ENCODE measurements around the gene OR7C1. TPM values are rescaled to one million over a fixed set of nuclear protein-coding genes. Genes with fewer than 3 reads are reported as not detected.

Gene OR7C1
- total and polyA plus RNA-seq, 2 experiments from 2014 or later: 0.03 TPM; not detected in 1

DNA sequence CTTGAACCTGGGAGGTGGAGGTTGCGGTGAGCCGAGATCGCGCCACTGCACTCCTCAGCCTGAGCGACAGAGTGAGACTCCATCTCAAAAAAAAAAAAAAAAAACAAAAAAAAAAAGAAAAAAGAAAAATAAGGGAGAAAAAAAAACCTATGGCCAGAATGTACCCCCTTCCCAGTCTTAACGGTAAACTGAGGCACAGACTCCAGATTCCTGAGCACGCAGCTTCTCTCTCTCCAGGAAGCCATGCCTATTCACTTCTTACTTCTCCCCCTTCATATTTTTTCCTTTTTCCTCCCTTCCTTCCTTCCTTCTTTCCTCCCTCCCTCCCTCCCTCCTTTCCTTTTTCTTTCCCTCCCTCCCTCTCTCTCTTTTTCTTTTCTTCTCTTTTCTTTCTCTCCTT is 62.0 kb downstream of the OR7C1 start (continued):
- TF ChIP-seq, protein P1, sequence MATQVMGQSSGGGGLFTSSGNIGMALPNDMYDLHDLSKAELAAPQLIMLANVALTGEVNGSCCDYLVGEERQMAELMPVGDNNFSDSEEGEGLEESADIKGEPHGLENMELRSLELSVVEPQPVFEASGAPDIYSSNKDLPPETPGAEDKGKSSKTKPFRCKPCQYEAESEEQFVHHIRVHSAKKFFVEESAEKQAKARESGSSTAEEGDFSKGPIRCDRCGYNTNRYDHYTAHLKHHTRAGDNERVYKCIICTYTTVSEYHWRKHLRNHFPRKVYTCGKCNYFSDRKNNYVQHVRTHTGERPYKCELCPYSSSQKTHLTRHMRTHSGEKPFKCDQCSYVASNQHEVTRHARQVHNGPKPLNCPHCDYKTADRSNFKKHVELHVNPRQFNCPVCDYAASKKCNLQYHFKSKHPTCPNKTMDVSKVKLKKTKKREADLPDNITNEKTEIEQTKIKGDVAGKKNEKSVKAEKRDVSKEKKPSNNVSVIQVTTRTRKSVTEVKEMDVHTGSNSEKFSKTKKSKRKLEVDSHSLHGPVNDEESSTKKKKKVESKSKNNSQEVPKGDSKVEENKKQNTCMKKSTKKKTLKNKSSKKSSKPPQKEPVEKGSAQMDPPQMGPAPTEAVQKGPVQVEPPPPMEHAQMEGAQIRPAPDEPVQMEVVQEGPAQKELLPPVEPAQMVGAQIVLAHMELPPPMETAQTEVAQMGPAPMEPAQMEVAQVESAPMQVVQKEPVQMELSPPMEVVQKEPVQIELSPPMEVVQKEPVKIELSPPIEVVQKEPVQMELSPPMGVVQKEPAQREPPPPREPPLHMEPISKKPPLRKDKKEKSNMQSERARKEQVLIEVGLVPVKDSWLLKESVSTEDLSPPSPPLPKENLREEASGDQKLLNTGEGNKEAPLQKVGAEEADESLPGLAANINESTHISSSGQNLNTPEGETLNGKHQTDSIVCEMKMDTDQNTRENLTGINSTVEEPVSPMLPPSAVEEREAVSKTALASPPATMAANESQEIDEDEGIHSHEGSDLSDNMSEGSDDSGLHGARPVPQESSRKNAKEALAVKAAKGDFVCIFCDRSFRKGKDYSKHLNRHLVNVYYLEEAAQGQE (IDR thresholded peaks at IDR 0.05; ENCODE audit: unreplicated experiment): no peak
- no peak for TF ChIP-seq STAT1 (IDR thresholded peaks at IDR 0.05; ENCODE audit: unreplicated experiment)
- no peak for TF ChIP-seq NANOG (IDR thresholded peaks at IDR 0.05; ENCODE audit: borderline replicate concordance)
- no peak for TF ChIP-seq EZH2 (IDR thresholded peaks at IDR 0.05; ENCODE audit: low read depth, unreplicated experiment)
- no peak for TF ChIP-seq JUNB (IDR thresholded peaks at IDR 0.05; ENCODE audit: unreplicated experiment)
- TF ChIP-seq, protein P2, sequence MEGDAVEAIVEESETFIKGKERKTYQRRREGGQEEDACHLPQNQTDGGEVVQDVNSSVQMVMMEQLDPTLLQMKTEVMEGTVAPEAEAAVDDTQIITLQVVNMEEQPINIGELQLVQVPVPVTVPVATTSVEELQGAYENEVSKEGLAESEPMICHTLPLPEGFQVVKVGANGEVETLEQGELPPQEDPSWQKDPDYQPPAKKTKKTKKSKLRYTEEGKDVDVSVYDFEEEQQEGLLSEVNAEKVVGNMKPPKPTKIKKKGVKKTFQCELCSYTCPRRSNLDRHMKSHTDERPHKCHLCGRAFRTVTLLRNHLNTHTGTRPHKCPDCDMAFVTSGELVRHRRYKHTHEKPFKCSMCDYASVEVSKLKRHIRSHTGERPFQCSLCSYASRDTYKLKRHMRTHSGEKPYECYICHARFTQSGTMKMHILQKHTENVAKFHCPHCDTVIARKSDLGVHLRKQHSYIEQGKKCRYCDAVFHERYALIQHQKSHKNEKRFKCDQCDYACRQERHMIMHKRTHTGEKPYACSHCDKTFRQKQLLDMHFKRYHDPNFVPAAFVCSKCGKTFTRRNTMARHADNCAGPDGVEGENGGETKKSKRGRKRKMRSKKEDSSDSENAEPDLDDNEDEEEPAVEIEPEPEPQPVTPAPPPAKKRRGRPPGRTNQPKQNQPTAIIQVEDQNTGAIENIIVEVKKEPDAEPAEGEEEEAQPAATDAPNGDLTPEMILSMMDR (conservative IDR thresholded peaks at IDR 0.05; ENCODE audit: low read depth in 2 of 2): no peak
- TF ChIP-seq, protein P3, sequence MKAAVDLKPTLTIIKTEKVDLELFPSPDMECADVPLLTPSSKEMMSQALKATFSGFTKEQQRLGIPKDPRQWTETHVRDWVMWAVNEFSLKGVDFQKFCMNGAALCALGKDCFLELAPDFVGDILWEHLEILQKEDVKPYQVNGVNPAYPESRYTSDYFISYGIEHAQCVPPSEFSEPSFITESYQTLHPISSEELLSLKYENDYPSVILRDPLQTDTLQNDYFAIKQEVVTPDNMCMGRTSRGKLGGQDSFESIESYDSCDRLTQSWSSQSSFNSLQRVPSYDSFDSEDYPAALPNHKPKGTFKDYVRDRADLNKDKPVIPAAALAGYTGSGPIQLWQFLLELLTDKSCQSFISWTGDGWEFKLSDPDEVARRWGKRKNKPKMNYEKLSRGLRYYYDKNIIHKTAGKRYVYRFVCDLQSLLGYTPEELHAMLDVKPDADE (IDR thresholded peaks at IDR 0.05): no peak

DNA sequence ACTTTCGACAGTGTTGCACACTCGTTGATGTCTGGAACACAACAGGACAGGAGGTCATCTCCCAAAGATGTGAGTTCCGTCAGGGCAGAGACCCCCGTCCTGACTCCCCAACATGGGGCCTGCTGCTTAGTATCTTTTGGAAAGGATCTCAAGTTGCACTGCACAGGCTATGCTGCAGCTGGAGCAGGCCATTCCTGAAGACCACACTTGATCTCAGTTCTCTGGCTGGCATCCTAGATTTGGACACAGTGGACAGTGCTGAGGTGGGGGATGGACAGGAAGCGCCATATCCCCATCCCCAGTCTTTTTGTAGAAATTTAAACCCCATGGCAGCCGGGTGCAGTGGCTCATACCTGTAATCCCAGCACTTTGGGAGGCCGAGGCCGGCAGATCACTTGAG is 62.5 kb downstream of the OR7C1 start:
- no peak overlapping the region for H3K27ac ChIP-seq (ENCODE audit: low read depth)
- no peaks in the 10 kb centered on the region for H3K79me2 ChIP-seq (replicated peaks; ENCODE audit: insufficient read depth)
- DNase-seq (ENCODE audit: low spot score) (no peak), ATAC-seq (no peak)
- no peaks in the 10 kb centered on the region for H4K20me1 ChIP-seq (replicated peaks; ENCODE audit: insufficient read depth)
- Mint-ChIP-seq H3K27ac (no peak overlapping the region), H3K36me3 (ENCODE audit: low read depth) (peaks cover 20% of the 10 kb centered on the region; the same call in 2 of the 3 replicates), H3K4me3 (no peak overlapping the region), H3K27me3 (ENCODE audit: insufficient read depth, low read depth, poor library complexity) (peaks cover 13% of the 10 kb centered on the region), H3K9me3 (no peaks in the 10 kb centered on the region; the same call in 2 of the 3 replicates), H3K4me1 (peaks cover 3% of the 10 kb centered on the region)
- no peaks in the 10 kb centered on the region; the same call in 1 of the 2 replicates for H3K4me1 ChIP-seq (ENCODE audit: insufficient read depth)
- H2AFZ ChIP-seq: no peak overlapping the region
- H3K4me2 ChIP-seq: no peak overlapping the region
- no peak overlapping the region for H3K4me3 ChIP-seq
- peaks cover 3% of the 10 kb centered on the region; the same call in 1 of the 2 replicates for H3K27me3 ChIP-seq (ENCODE audit: insufficient read depth)
- no peaks in the 10 kb centered on the region for H3K9me2 ChIP-seq (ENCODE audit: insufficient read depth)
- TF ChIP-seq NANOG (IDR thresholded peaks at IDR 0.05; ENCODE audit: borderline replicate concordance) (no peak), JUNB (IDR thresholded peaks at IDR 0.05; ENCODE audit: unreplicated experiment) (no peak), EZH2 (IDR thresholded peaks at IDR 0.05; ENCODE audit: low read depth, unreplicated experiment) (no peak), EZH2phosphoT487 (IDR thresholded peaks at IDR 0.05; ENCODE audit: unreplicated experiment) (no peak), ZNF331 (CRISPR knock-in tag; IDR thresholded peaks at IDR 0.05; ENCODE audit: low read depth) (no peak), CREB1 (CRISPR knock-in tag; IDR thresholded peaks at IDR 0.05; ENCODE audit: low read depth) (no peak), POLR2AphosphoS5 (IDR thresholded peaks at IDR 0.05; ENCODE audit: low read depth) (no peak), STAT1 (IDR thresholded peaks at IDR 0.05; ENCODE audit: unreplicated experiment) (no peak)
- TF ChIP-seq, protein P2 (conservative IDR thresholded peaks at IDR 0.05; ENCODE audit: low read depth in 2 of 2): no peak
- TF ChIP-seq, protein P1 (IDR thresholded peaks at IDR 0.05; ENCODE audit: unreplicated experiment): no peak
- TF ChIP-seq, protein P3 (IDR thresholded peaks at IDR 0.05): no peak
- H3K36me3 ChIP-seq (ENCODE audit: insufficient read depth): no peaks in the 10 kb centered on the region
- no peaks in the 10 kb centered on the region for H3F3A ChIP-seq (replicated peaks; ENCODE audit: low read depth)

All from GM23338 (cell line).